HG03521 (cell line): ENCODE results near the gene PLCB3.
"Not testable (repeated sequence)": the region's sequence is repeated elsewhere in the genome, so short reads cannot be mapped to it uniquely, and the experiment has no call there.

Experiments used
- ATAC-seq: cut with Tn5 transposase; IDR thresholded peaks from one replicate; pipeline ENCODE4 v1.9.1; 2021; ENCODE audit warnings: mild to moderate bottlenecking, moderate library complexity; ENCODE audit not compliant: unreplicated experiment

The PLCB3 gene

GRCh38 chr11:64303109-64304031, 52.0 kb downstream of the PLCB3 start:
- no peak for ATAC-seq

DNA sequence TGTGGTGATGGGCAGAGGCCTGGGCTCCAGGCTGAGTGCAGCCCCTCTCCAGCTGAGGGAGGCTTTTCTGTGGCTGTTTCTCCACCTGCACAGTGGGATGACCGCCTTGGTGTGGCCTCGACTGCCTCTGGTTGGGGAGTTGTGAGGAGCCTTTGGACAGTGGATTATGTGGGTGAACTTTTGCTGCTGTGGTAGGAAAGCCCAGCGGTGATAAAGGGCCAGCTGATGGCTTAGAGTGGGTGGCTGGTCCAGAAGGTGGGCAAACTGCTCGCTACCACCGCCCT, 52.6 kb downstream of the PLCB3 start:
- ATAC-seq: no peak

DNA sequence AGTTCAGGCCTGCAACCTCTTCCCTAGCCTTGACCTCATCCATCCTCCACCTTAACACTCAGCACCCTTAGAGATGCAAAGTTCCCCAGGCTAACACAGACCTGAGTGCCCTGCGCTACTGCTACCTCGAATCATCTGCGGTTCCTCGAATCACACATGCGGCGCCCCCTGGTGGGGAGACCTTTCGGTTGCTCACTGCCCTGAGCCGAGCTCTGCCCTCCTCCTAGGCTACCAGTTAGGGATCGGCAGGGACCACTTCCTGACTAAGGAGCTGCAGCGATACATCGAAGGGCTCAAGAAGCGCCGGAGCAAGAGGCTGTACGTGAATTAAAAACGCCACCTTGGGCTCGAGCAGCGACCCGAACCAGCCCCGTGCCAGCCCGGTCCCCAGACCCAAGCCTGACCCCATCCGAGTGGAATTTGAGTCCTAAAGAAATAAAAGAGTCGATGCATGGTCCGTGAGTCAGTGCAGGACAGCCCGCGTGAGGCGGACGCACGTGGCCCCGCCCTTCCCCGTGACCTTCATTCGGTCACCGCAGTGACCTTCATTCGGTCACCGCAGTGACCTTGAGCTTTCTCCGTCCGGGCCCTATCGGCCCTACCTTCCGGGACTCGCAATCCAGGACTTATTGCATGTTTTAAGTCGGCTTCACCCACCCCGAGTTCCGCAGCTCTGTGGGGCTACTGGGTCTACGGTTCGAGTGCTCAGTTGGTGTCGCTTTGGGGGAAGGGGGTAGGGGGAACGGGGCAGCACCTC, 53.2 kb downstream of the PLCB3 start:
- ATAC-seq: peak; percentile 12

DNA sequence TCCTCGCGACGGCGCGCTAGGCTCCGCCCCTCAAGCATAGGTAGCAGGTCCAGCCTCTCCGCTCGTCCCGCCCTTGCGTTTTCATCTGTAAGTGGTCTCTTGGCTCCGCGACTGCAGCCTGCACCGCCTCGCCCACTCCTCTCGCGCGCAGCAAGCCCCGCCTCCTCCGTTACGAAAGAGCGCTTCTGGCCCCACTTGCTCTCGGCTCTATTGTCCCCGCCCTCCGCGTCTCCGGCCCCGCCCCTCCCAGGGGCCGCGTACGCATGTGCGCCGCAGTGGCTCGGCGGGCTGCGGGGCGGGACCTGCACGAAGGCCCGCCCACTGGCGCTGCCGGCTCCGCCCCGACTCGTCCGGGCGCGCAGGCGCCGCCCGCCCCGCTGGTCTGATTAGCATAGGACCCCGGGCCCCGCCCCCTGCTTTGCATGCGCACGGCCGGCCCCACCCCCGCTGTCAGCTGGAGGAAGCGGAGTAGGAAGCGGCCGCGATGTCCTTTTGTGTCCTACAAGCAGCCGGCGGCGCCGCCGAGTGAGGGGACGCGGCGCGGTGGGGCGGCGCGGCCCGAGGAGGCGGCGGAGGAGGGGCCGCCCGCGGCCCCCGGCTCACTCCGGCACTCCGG, 53.9 kb downstream of the PLCB3 start, which contains the start of gene ESRRA:
TSS of gene ESRRA (plus strand) at position 450 of the 616 bp plus-strand sequence. CDS start 1,656 bp downstream, outside the sequence.
- ATAC-seq: peak; percentile 74

- peak; percentile 11 for ATAC-seq
Measured at GRCh38 chr11:64305691-64306562, 54.6 kb downstream of the PLCB3 start.

DNA sequence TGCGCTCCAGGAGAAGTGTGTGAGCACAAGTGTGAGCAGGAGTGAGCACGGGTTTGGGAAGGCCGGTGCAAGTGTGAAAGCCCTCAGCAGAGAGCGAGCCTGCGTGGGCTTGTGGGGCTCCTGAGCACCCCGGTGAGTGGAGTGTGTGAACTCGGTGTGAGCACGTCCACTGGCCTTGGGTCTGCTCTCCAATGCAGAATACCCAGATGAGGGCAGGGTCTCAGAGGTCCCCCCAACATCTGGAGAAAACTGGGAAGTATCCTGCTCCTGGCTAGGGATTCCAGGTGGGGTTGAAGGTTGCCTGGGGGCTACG, 55.2 kb downstream of the PLCB3 start:
- ATAC-seq: no peak

DNA sequence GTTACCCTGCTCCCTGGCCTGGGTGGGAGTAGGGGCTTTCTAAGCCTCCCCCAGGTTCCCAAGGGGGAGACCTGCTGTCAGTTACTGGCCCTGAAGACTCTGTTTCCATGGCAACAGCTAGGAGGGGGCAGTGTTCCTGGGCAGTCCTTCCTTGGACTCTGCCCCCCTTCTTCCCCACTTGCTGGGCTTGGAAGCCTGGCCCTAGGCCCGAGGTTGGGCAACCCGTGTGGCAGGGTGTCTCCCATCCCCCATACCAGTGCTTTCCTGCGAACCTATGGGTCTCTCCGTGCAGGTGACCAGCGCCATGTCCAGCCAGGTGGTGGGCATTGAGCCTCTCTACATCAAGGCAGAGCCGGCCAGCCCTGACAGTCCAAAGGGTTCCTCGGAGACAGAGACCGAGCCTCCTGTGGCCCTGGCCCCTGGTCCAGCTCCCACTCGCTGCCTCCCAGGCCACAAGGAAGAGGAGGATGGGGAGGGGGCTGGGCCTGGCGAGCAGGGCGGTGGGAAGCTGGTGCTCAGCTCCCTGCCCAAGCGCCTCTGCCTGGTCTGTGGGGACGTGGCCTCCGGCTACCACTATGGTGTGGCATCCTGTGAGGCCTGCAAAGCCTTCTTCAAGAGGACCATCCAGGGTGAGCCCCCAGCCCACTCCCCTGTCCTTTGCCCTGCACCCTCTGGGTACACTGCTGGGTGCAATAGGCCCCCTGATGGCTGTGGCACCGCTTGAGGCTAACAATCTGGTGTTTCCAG, 55.7 kb downstream of the PLCB3 start:
- ATAC-seq: no peak

DNA sequence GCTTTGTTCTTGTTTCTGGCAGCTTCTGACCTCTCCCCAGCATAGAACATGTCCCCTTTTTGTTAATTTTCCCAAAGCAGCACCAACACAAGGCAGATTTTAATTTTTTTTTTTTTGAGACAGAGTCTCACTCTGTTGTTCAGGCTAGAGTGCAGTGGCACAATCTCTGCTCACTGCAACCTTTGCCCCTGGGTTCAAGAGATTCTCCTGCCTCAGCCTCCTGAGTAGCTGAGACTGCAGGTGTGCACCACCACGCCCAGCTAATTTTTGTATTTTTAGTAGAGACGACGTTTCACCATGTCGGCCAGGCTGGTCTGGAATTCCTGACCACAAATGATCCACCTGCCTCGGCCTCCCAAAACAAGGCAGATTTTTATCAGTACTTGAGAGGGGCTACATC, 56.5 kb downstream of the PLCB3 start:
- ATAC-seq: not testable (repeated sequence)

DNA sequence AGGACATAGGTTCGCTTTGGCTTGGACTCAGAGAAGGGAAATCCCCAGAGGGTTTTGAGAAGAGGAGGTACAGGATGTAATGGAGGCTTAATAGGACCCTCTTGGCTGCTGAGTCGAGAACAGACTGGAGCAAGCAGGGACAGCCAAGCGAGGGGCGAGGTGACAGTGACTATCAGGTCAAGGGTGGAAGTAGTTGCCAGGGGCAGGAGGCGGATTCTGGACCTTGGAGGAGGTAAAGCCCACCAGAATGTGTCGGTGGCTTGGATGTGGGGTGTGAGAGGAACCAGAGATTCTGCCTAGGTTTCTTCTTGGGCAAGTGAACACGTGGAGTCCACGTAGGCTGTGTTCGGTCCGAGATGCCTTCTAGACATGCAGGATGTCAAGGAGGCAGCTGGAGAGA, 61.6 kb downstream of the PLCB3 start:
- no peak for ATAC-seq

DNA sequence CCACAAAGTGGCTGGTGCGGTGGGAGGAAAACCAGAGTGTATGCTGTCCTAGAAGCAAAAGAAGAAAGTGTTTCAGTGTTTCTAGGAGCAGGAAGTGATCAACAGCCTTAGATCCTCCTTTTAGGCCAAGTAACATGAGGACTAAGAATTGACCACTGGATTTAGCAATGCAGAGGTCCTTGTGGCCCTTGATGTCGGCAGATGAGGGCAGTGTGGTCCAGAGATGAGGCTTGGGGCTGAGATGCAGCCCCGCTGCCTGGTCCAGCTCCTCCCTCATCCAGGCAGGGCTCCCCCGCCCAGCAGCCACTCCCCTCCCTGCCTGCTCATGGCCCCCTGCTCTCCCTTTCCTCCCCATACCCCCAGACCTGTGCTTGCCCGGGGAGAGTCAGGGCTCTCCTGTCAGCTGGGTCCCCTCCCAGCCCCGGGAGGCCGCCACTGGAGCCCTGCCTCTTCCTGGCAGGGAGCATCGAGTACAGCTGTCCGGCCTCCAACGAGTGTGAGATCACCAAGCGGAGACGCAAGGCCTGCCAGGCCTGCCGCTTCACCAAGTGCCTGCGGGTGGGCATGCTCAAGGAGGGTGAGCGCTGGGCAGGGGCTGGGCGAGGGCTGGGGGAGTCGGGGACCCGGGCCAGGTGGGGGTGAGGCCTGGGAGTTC, 62.3 kb downstream of the PLCB3 start:
- ATAC-seq: no peak

- ATAC-seq: no peak
Measured at GRCh38 chr11:64314146-64314804, 62.9 kb downstream of the PLCB3 start.

DNA sequence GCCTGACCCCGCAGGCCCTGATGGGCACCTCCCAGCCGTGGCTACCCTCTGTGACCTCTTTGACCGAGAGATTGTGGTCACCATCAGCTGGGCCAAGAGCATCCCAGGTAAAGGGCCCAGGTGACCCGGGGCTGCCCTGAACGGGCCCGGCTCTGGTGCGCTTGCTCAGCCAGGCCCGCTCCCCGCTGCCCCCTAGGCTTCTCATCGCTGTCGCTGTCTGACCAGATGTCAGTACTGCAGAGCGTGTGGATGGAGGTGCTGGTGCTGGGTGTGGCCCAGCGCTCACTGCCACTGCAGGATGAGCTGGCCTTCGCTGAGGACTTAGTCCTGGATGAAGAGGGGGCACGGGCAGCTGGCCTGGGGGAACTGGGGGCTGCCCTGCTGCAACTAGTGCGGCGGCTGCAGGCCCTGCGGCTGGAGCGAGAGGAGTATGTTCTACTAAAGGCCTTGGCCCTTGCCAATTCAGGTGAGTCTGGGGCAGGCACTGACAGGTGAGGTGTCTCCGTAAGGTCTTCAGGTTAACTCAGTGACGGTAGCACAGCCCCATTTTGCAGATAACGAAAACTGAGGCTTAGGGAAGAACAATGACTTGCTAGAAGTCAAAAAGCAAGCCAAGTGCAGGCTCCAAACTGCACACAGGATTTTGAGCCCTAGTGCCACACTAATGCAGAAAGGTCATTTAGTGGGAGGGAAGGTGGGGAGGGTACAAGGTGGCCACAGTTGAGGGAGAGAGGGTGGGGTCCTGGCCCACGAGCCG, 63.7 kb downstream of the PLCB3 start:
- ATAC-seq: no peak

- not testable (repeated sequence) for ATAC-seq
Measured at GRCh38 chr11:64315667-64316526, 64.6 kb downstream of the PLCB3 start.

DNA sequence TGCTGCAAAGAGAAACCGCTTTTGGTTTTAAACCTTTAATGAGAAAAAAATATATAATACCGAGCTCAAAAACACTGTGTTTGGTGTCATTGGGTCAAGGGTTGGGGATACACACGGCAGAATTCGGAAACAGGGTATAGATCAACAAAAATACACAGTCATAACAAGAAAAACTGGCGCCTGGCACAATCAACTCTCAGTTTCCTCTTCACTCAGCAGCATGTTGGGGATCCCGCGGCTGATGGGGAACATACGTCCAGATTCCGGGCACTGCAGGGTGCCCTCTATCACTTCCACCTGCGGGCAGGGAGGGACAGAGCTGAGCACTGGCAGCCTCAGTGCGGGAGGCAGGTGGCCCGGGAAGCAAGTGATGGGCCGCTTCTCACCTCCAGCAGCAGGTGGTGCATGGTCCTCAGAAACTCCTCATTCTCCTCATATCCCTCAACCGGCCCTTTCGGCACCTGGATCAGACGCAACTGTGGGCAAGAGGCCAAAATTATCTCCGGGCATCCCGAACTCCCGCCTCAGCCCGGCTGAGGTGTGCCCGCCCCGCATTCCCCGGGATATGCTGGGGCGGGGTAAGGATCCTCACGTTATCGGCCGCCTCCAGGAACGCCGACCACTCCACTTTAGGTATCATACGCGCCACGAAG, 65.5 kb downstream of the PLCB3 start:
- no peak for ATAC-seq

DNA sequence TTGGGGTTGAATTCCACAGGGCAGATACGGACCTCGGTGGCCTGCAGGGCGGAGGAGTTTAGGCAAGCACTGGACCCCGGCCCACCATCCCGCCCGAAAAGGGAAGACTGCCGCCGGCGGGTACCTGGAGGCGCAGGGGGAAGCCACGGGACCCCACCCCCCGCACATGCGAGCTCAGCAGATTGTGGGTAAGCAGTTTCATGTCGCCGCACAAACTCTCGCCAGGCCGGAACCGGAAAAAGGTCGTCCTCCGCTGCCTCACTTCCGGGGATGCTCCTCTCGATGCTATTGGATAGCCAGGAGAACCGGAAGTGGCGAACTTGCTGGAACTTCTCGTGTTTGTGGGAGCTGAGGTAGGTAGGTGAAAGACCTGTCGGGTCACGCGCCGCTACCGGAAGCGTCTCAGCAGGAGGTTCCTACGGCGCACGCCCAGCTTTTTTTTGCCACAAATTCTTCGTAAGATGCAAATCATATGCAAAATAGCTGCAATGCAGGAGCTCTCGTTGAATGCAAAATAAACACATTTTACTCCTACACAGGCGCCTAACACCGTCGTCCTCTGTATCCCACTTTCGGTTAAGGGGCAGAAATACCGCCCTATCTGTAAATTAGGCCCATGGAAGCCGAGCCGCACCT, 66.1 kb downstream of the PLCB3 start, which contains the start of gene TRMT112:
TSS of gene TRMT112 (minus strand) at position 235 of the 636 bp plus-strand sequence. CDS start at position 202, 33 bp downstream.
- peak; percentile 54 for ATAC-seq
